NCI-H2196 (cell line): ENCODE results near the gene AGK.
"Not testable (repeated sequence)": the region's sequence is repeated elsewhere in the genome, so short reads cannot be mapped to it uniquely, and the experiment has no call there.

Experiments used
- DNase-seq: peaks from one replicate; lab custom pipeline; 2025; ENCODE audit not compliant: unreplicated experiment; lab: John Stamatoyannopoulos, UW

AGK gene

DNA sequence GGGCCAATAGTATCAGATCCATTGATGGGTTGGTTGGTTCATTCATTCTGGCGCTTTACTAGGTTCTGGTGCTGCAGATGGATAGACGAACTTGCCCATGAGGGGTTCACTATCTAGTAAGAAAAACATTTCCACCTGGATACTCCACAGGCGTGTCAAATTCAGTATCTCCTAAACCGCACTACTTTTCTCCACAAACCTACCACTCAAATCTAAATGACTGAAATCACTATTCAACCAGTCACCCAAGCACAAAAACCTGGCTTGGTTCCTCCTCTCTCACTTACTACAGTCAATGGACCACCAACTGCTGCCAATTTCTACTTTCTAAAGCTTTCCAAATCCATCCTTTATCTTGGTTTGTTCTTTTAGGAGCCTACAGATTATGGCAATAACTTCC, 572 bp downstream of the AGK start:
- DNase-seq, result no peak

- DNase-seq, result no peak
These were observed 6.2 kb downstream of the AGK start for GRCh38 chr7:141557360-141557759.

GRCh38 chr7:141557831-141558531, 6.8 kb downstream of the AGK start:
- DNase-seq, result not testable (repeated sequence)

- DNase-seq, result peak; percentile 86
These were observed 7.5 kb downstream of the AGK start for GRCh38 chr7:141558544-141559183.

DNA sequence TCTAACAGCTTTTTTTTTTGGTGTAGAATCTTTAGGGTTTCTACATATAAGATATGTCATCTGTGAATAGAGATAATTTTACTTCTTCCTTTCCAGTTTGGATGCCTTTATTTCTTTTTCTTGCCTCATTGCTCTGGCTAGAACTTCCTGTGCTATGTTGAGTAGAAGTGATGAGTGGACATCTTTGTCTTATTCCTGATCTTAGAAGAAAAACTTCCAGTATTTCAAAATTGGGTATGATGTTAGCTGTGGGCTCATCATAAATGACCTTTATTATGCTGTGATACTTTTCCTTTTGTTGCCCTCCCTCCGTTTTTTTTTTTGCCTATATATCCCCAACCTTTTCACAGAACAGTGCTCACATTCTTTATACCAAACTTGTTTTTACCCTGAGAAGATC, 8.8 kb downstream of the AGK start:
- DNase-seq, result no peak

- DNase-seq, result no peak
These were observed 10.8 kb downstream of the AGK start for GRCh38 chr7:141562036-141562435.

- DNase-seq, result no peak
These were observed 11.3 kb downstream of the AGK start for GRCh38 chr7:141562543-141562942.

DNA sequence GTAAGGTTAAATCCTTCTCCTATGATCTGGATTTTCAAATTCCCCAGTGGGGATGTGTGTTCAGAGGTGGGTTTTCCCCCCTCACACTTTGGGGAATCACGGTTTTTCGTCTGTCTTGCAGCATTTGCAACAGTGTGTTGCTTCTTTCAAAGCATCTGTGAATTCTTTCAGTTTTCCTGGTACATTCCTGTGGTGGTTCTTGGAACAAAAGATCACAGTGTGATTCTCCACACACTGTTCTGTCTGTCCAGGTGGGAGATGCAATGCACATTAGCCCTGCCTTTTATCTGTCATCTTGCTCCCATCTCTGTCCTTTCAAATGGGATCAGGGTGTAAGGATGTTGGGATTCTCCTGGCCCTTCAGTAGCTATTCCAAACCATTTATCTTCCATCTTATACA, 11.8 kb downstream of the AGK start:
- no peak for DNase-seq

DNA sequence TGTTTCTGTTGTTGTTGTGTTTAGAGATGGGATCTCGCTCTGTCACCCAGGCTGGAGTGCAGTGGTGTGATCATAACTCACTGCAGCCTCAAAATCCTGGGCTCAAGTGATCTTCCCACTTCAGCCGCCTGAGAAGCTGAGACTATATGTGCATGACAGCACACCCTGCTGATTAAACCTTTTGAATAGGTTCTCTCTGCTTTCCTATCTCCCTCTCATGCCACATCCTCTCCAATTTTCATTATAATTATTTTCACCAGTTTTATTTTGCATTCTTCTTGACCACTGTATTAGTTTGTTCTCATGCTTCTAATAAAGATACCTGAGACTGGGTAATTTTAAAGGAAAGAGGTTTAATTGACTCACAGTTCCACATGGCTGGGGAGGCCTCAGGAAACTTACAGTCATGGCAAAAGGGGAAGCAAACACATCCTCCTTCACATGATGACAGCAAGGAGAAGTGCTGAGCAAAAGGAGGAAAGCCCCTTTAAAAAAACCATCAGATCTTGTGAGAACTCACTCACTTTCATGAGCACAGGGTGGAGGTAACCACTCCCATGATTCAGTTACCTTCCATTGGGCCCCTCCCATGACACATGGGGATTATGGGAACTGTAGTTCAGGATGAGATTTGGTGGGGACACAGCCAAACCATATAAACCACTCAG, 12.9 kb downstream of the AGK start:
- DNase-seq, result no peak

- no peak for DNase-seq
These were observed 16.2 kb downstream of the AGK start for GRCh38 chr7:141567432-141567831.

GRCh38 chr7:141568227-141568626, 17.0 kb downstream of the AGK start:
- no peak for DNase-seq

- no peak for DNase-seq
These were observed 19.8 kb downstream of the AGK start for GRCh38 chr7:141571059-141571458.

GRCh38 chr7:141572175-141572574, 21.0 kb downstream of the AGK start:
- no peak for DNase-seq

- no peak for DNase-seq
These were observed 22.3 kb downstream of the AGK start for GRCh38 chr7:141573511-141573910.

DNA sequence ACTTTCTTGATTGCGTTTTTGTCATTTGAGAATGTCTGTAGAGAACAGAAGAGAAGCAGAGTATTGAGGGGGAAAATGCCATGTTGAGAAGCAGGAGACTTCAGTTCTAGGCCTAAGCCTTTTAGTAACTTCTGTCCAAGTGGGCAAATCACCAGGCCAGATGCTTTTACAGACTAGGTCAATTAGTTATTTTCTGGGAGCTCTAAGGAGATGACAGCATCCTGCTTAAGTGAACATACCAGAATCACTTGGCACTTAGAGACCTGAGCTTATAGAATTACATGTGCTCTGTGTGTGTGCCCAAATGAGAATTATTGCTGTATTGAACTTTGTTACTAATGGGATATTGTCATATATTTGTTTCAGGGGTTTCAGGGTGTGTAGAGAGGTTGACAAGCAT, 24.0 kb downstream of the AGK start:
- DNase-seq, result no peak

DNA sequence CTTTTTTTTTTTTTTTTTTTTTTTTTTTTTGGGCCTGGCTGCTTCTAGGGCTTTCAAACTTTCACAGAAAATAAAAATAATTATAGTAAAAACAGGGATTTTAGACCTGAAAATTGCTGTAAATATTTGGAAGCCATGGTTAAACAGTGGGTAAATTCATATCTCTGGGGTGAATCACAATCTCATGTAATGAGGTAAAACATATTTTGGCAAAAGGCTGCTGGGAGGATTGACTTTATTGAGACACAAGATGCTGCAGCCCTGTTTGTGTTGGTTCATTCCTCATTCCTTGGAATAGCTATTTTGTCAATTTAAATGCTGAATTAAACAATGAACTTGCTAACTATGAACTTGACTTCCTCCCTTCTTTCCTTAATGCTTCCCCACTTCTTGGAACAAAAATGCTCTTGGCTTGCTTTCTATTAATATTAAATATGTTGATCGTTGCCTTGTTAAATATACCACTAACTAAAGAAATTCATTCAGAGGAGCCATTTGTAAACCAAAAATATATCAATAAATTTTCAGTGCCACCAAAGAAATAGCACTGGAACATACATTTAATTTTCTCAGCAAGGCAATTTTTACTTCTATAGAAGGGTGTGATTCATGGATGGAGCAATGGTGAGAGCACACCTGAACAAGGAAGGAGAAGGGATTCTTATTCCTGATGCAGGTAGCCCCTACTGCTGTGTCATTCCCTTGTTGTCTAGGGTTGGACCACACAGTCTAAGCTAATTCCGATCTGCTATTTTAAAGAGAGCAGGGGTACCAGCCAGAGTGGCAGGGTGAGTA, 24.6 kb downstream of the AGK start:
- DNase-seq, result no peak

DNA sequence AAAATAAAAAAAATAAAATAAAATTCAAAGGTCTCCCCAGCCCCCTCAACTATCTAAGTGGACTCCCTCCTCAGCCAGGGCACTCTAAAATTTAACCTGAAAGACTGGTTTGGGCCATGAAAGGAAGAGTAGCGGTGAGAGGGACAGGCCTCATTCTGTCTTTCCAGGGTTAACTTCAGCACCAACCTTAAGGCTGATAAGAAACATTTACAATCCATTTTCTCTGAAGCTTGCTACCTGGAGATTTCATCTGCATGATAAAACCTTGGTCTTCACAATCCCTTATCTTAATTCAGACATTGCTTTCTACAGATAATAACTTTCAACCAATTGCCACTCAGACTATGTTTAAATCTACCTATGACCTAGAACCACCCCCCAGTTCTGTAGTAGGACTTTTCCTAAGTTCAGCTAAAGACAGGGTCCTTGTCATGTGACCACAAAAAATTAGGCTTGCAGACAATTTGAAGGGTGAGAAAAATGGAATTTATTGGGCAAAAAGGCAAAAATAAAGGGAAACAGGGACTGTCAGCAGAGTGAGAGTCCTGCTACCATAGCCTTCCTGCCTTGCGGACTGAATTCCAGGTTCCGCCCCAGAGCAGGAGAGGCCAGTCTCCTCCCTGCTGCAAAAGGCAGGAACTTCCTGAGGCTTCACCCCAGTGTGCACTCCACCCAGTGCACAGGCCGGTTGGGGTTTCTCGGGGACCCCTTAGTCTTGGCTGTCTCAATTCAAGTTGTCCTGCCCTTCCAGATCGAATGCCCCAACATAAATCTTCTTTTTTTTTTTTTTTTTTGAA, 26.0 kb downstream of the AGK start:
- no peak for DNase-seq

GRCh38 chr7:141579953-141580352, 28.7 kb downstream of the AGK start:
- DNase-seq, result not testable (repeated sequence)

DNA sequence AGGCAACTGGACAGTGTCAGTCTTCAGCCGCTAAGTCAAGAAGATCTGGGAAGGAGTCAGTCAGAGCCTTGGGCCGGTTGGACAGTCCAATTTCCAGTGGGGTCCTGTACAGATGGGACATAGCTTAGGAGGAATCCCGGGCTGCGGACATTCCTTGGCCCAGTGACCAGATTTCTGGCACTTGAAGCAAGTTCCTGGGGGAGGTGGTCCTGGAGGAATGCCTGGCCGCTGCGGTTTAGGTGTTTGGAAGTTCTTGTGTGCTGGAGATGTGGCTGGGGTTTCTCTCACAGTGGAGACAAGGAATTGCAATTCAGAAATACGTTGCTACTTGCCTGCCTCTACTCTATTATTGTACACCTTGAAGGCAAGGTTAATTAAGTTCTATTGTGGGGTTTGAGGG, 30.9 kb downstream of the AGK start:
- not testable (repeated sequence) for DNase-seq

GRCh38 chr7:141584935-141585334, 33.7 kb downstream of the AGK start:
- no peak for DNase-seq
